ENCODE data around the gene RHOBTB1.
"Not testable (repeated sequence)": the region's sequence is repeated elsewhere in the genome, so short reads cannot be mapped to it uniquely, and the experiment has no call there.

RHOBTB1 gene

DNA sequence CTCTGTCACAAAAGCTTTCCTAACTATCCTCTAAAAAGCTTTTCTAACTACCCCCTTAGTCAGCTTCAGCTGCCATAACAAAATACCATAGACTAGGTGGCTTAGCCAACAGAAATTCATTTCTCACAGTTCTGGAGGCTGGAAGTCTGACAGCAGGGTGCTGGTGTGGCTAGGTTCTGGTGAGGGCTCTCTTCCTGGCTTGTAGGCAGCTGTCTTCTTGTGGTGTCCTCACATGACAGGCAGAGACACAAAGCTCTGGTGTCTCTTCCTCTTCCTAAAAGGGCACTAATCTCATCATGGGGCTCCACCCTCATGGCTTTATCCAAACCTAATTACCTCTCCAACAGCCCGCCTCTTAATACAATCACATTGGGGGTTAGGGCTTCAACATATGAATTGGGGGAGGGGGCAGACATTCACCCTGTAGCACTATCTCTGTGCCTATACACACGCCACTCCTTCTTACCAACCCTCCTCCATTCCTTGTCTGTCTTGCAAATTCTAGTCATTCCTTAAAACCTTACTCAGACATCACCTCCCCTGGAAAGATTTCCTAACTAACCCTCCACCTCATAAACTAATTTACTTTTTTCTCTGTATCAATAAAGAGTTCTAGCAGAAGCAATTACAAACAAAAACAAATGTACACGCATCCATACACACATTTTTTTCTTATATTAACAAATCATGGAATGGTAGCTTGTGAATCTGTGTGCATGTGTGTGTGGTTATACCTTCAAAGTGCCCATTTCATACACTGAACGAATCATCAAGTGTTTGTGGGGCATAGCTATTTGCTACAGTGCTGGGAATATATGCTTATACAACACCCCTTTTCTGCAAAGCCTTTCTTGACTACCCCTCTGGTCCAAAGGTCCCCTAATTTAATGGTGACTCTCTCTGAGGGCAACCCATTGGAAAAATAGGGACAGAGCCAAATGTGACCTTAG lies 26.4 kb downstream of the RHOBTB1 start:
- in situ Hi-C loops (cut with HindIII; ENCODE audit: low pct_ligation_motif_present, low pct_unique_long_range_greater_than_20kb, low sequenced_read_pairs): no loop called here
- DNase-seq: no peak

DNA sequence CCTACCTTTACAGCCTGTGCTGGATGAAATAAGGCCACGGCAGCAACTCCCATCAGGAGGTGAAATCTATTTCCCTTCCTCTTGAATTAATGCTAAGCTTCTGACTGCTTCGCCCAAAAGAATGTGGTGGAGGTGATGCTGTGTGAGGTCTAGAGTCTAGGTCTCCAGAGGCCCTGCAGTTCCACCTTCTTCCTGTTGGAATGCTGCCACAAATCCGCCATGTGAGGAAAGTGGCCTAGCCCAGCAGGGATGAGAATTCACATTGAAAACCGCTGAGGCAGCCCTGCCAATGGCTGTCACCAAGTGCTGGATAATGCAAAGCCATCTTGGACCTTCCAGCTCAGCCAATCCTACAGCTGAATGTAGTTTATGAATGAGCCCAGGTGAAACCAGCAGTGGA lies 28.0 kb downstream of the RHOBTB1 start:
- peak; percentile 37 for DNase-seq
- in situ Hi-C loops (cut with HindIII; ENCODE audit: low pct_ligation_motif_present, low pct_unique_long_range_greater_than_20kb, low sequenced_read_pairs): no loop called here

DNA sequence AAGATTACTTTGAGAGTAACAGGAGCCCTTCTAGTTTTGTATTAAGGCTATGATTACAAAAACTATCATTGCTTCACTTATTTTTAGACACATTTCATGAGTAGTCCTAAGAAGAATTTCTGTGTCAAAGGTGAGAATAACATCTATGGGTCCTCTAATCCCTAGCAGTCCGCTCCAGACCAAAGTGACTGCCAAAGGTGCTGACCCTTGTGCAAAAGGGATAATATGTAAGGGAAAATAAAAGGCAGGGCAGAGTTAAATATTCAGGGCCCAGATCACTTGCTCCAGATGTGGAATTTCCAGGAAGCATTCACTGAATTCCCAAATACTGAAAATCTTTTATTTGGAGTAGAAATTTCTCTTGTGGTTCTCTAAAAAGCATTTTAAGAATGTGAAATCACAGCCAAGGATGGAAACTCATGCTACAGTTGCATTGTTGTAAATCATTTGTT lies 29.3 kb downstream of the RHOBTB1 start:
- DNase-seq: peak; percentile 94
- in situ Hi-C loops (cut with HindIII; ENCODE audit: low pct_ligation_motif_present, low pct_unique_long_range_greater_than_20kb, low sequenced_read_pairs): no loop called here

DNA sequence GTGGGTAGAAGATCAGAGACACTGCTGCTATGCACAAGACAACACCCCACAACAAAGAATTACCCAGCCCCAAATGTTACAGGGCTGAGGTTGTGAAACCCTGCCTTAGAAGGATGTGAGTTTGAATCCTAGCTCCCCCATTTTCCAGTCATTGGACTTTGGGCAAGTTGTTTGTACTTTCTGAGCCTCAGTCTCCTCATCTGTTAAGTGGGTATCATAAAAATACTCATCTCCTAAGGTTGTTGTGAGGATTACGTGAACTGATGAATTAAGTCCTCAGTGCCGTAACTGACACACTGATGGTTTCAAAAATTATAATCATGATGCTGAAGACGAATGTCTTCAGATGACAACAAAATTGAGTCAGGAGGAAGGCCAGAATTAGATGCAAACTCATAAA lies 30.3 kb downstream of the RHOBTB1 start:
- in situ Hi-C loops (cut with HindIII; ENCODE audit: low pct_ligation_motif_present, low pct_unique_long_range_greater_than_20kb, low sequenced_read_pairs): no loop called here
- DNase-seq: no peak

DNA sequence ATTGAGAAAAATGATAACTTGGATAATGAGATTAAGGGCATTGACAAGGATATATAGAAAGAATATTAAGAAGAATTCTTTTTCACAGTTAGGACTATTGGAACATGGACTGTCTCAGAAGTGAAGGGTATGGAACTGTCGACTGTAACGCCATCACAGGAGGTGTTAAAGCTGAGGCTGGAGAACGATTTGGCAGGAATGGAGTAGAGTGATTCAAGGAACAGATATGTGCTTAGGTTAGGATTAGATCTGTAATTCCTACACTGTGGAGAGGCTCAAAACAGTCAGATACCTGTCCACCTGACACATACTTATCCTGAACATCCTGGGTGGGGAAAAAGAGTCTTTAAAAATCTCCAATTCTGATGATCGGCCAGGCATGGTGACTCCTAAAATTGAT lies 30.9 kb downstream of the RHOBTB1 start:
- in situ Hi-C loops (cut with HindIII; ENCODE audit: low pct_ligation_motif_present, low pct_unique_long_range_greater_than_20kb, low sequenced_read_pairs): no loop called here

DNA sequence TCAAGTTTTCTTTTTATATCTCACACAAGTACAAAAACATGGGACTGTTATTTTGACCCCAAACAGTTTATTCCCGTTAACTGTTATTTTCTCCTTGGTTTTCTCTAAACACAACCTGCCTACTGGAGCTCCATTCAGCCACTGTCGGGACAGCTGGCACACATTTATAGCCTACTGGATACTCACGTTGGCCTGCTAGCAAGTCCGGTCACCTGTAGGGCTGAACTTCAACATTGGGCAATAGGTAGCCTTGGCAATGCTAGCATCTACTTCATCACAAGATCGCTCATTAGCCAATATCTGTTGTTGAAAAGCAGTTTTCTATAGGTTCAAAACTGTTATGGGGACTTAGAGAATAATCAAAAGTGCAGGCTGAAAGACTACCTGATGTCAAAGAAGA lies 32.3 kb downstream of the RHOBTB1 start:
- no peak for DNase-seq
- in situ Hi-C loops (cut with HindIII; ENCODE audit: low pct_ligation_motif_present, low pct_unique_long_range_greater_than_20kb, low sequenced_read_pairs): no loop called here

More for the DNA sequence above, 30.9 kb downstream of the RHOBTB1 start:
- no peak for DNase-seq

DNA sequence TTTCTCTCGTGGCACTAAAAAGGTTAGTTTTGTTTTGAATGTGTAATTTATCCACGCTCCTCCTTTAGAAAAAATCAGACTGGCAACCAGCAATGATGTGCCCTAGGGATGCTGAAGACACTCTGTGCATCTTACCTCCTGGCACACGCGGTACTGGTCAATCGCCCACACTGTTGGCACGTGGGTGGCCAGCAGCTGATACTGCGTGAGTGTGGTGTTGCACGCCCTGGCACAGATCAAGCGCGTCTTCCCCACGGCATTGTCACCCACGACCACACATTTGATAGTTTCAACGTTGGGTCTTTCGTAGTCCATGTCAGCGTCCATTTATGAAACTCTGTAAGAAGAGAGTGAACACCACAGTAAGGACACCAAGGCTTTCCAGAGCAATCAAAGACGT lies 32.8 kb downstream of the RHOBTB1 start:
- in situ Hi-C loops (cut with HindIII; ENCODE audit: low pct_ligation_motif_present, low pct_unique_long_range_greater_than_20kb, low sequenced_read_pairs): no loop called here
- no peak for DNase-seq

DNA sequence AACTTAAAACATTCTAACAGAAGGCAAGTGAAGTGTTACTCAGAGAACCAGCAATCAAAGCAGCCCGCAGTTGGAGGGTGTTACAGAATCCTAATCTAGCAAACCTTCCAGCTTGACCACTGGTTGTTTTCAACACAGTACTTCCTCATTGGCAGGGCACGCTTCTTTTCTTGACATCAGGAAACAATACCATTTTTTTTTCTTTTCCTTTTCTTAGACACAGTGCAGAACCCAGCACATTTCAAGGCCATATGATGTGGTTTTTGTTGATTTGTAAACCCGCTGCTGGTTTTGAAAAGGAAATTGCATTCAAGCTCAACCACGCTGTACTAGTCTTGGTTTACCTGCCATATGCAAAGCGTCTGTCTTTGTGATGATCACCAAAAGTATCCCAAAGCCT lies 33.4 kb downstream of the RHOBTB1 start:
- DNase-seq: no peak
- in situ Hi-C loops (cut with HindIII; ENCODE audit: low pct_ligation_motif_present, low pct_unique_long_range_greater_than_20kb, low sequenced_read_pairs): no loop called here

DNA sequence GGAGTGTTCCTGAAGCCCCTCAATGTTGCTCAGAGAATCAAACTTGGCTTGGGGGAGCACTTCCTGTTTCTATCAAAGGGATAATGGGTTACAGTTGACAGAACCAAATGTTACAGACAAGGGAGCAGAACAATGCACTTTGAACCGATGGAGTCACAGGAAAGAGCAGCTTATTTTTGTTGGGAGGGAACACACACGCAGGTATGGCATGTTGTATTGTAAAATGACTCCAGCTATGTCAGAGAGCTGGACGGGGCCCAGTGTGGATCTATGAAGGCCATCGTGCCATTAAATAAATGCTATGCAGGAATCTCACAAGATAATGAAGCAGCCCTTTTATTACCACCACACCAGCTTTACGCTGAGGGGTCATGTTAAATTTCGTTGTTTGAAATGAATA lies 35.1 kb downstream of the RHOBTB1 start:
- in situ Hi-C loops (cut with HindIII; ENCODE audit: low pct_ligation_motif_present, low pct_unique_long_range_greater_than_20kb, low sequenced_read_pairs): no loop called here
- no peak for DNase-seq

DNA sequence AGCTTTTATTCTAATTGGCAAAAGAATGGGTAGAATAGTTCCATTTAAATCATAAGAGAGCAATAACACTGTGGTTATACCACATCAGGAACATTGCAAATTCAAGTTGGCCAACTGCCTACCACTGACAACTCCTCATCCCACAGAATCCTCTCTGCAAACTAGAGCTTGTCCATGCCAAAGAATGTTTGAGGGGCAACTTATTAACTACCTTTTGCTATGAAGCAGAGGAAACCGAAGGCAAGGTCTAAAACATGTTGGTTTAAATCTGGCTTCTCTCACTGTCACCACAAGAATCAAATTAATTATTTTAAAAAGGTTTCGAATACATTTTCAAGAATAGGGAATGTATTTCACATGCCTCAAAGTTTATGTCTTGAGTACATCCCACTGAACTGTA lies 36.0 kb downstream of the RHOBTB1 start:
- in situ Hi-C loops (cut with HindIII; ENCODE audit: low pct_ligation_motif_present, low pct_unique_long_range_greater_than_20kb, low sequenced_read_pairs): no loop called here
- DNase-seq: peak; percentile 28

DNA sequence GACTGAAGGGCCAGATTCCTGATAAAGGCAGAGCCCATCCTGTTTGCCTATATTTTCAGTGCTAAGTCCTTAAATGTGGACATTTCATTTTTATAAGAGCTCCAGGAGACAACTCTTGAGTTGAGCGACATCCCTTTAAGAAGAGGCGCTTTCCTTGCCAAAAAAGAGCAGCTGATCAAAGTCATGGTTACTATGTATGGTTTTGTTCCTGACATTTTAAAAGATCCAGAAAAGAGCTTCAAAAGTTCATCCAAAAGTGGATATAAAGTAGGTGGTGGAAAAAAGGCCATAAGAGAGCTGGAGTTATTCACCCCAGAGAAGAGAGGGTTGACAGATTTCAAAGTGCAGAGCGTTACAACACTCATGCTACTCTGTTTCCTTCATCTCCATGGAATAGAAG lies 36.7 kb downstream of the RHOBTB1 start:
- in situ Hi-C loops (cut with HindIII; ENCODE audit: low pct_ligation_motif_present, low pct_unique_long_range_greater_than_20kb, low sequenced_read_pairs): no loop called here

DNA sequence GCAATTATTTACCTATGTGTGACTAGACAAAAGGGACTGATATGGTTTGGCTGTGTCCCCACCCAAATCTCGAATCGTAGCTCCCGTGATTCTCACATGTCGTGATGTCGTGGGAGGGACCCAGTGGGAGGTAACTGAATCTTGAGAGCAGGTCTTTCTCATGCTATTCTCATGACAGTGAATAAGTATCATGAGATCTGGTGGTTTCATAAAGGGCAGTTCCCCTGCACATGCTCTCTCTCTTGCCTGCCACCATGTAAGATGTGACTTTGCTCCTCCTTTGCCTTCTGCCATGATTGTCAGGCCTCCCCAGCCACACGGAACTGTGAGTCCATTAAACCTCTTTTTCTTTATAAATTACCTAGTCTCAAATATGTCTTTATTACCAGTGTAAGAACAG lies 37.2 kb downstream of the RHOBTB1 start:
- DNase-seq; in situ Hi-C loops (cut with HindIII; ENCODE audit: low pct_ligation_motif_present, low pct_unique_long_range_greater_than_20kb, low sequenced_read_pairs): not testable (repeated sequence)

More for the DNA sequence above, 36.7 kb downstream of the RHOBTB1 start:
- no peak for DNase-seq

DNA sequence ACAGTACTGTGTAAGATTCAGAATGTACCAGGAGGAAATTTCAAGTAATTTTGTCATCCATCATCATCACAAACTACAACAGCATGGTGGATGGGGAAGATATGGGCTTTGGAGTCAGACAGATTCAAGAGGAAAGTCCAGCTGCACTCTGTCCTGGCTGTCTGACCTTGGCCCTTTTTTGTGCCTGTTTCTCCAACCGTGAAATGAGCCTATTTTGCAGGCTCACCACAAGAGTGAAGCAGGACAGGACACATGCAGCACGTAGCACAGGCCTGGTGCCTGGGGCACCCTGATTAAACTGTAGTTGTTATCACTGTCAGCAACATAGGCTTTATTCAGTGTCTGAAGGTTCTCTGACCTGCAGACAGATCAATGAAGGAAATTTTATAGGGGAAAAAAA lies 37.6 kb downstream of the RHOBTB1 start:
- in situ Hi-C loops (cut with HindIII; ENCODE audit: low pct_ligation_motif_present, low pct_unique_long_range_greater_than_20kb, low sequenced_read_pairs): no loop called here
- no peak for DNase-seq

DNA sequence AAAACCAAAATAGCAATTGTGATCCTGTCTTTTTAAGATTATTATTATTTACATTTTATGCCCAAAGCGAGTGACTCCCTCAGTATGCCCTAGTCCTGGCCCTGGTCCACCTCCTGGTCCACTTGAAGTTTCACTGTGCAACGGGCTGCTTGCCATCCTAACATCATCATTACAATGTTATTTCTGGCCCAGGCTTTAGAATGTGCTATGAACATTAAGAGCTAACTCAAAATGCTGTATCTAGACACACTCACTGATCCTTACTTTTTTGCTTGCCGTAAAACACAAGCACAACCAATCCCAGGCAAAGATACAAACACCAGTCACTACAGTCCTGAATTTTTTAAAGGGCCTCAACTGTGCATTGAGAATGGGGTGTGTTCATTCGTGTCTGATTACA lies 38.4 kb downstream of the RHOBTB1 start:
- no peak for DNase-seq
- in situ Hi-C loops (cut with HindIII; ENCODE audit: low pct_ligation_motif_present, low pct_unique_long_range_greater_than_20kb, low sequenced_read_pairs): no loop called here

DNA sequence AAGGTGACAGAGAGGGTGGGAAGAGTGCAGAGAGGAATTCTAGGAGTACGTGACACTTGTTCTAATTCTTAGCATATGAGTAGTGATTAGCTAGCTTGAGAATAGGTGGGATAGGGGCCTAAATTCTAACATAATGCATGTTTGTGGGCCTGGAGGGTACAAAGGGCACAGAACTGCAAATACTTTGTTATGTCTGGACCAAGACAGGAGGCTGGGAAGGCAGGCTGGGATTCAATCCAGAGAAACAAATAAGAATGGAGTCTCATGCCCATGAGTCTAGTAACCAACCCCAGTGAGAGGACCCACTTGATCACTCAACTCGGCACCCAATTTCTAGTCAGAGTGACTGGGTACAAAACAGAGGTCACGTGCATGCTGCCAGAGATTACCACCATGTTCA lies 40.9 kb downstream of the RHOBTB1 start:
- DNase-seq: no peak
- in situ Hi-C loops (cut with HindIII; ENCODE audit: low pct_ligation_motif_present, low pct_unique_long_range_greater_than_20kb, low sequenced_read_pairs): no loop called here

DNA sequence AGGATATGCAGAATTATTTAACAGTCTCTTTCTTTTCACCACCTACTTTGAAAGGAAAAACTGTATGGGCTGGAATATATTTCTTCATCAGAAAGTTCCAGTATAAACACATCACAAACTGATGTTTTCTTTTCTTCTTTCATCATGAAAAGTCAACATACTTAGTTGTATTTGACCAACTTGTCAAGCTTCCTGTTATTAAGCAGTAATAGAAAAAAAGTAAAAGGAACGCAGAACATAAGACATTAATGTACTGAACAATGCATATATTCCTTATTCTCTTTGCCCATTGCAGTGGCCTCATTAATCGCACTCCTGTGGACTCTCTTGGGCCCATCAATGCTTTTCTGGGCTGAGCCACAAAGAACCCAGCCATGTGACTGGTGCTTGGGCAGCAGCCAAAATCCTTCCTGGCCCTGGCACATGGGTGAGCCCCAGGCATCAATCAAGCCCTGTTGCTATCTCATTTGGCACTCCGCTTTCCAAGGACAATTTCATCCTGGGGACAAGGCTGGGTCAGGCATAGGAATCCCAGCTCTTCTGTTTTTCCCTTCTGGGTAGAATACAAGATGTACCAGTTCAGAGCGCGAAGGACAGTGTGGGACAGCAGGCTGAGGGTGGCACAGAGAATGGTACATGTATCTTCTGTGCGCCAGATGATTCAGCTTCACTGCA lies 42.3 kb downstream of the RHOBTB1 start:
- in situ Hi-C loops (cut with HindIII; ENCODE audit: low pct_ligation_motif_present, low pct_unique_long_range_greater_than_20kb, low sequenced_read_pairs): no loop called here
- DNase-seq: no peak

DNA sequence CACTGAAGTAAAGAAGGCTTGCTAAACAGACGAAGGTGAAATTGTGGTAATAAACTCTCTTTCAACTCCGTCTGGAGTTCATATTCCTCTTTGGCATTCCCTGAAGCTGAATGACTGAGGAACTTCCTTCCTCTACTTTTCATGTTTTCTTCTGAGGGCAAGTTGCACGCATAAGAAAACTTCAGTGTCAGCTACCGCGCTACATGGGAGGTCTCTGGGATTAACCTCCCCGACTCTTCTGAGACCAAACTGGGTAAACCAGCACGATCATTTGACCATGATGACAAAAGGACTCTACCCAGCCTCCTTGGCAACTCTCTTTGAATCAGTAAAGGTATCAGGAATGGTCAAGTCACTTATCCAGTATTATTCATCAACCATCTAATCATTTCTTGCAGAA lies 44.7 kb downstream of the RHOBTB1 start:
- DNase-seq: no peak
- in situ Hi-C loops (cut with HindIII; ENCODE audit: low pct_ligation_motif_present, low pct_unique_long_range_greater_than_20kb, low sequenced_read_pairs): no loop called here

DNA sequence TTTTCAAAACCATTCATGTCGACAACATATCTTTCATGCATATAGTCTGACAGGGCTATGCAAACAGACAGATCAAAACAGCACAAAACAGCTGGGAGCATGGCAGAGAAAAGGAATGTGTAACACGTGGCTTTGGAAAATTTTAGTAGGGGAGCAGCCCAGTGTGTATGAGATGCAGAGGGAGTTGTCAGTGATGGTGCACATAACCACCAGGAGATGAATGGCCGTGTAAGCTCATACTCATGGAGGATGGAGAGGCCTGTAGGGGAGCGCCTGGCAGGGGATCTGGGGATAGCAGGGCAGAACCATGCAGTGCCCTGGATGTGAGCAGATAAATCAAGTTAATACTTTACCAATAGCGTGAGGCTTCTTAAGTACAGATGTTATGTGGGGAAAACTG lies 45.7 kb downstream of the RHOBTB1 start:
- in situ Hi-C loops (cut with HindIII; ENCODE audit: low pct_ligation_motif_present, low pct_unique_long_range_greater_than_20kb, low sequenced_read_pairs): no loop called here

DNA sequence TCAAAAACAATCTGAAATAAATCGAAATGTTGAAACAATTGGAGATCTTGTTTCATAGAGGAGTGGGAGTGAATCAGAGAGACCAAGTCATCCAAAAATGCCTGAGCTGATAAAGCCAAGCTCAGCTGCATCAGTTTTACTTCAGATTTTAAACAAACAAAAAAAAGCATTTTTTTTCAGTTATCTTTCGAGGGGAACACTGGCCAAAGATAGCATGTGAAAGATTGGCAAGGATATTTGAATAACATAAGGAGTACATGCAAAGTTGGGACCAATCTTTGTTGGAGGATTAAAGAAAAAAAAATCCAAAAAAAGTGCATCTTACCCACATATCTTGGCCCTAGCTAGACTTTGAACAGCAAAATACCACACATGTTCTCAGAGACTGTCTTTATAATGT lies 47.2 kb downstream of the RHOBTB1 start:
- no peak for DNase-seq
- in situ Hi-C loops (cut with HindIII; ENCODE audit: low pct_ligation_motif_present, low pct_unique_long_range_greater_than_20kb, low sequenced_read_pairs): no loop called here

More for the DNA sequence above, 45.7 kb downstream of the RHOBTB1 start:
- DNase-seq: no peak

DNA sequence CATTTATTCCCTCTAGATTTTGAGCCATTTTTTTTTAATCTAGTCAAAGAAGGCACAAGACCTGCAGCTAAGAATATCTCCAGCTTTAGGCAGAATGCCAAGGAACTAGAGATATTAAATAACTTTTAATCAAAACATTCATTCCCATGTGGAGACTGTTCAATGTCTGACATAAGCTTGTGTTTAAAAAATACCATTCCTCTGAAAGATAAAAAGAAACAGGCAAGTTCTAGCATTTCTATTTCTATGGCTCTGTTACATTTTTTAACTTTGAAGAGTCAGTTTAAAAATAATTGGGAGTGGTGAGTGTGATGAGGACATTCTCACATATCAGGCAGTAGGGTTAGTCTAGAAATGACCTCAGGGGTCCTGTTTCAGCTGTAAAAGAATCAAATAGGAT lies 48.0 kb downstream of the RHOBTB1 start:
- in situ Hi-C loops (cut with HindIII; ENCODE audit: low pct_ligation_motif_present, low pct_unique_long_range_greater_than_20kb, low sequenced_read_pairs): no loop called here
- DNase-seq: no peak

Measured in ACHN (cell line).